HCT116 (cell line): ENCODE measurements around the gene NSUN4.

Source experiments
- MAX ChIP-seq: IDR thresholded peaks from 2 replicates; pipeline ENCODE4 v1.6.1; 2012
- POLR2A ChIP-seq: IDR thresholded peaks from 2 replicates; pipeline ENCODE4 v1.7.0; 2011; ENCODE audit warnings: borderline replicate concordance; ENCODE audit not compliant: insufficient read depth, insufficient read length; ENCODE audit errors: extremely low read depth
- POLR2AphosphoS5 ChIP-seq: IDR thresholded peaks from 2 replicates; pipeline ENCODE4 v1.6.1; 2011; ENCODE audit warnings: mild to moderate bottlenecking, low read depth, low read length, moderate library complexity
- SIN3A ChIP-seq: IDR thresholded peaks from 2 replicates; pipeline ENCODE4 v1.6.1; 2012; ENCODE audit warnings: low read depth
- SRF ChIP-seq: IDR thresholded peaks from 2 replicates; pipeline ENCODE4 v1.6.1; 2012; ENCODE audit warnings: low read depth
- ZNF274 ChIP-seq: fragments of 200-500 bp; sonication (Bioruptor generic); IDR thresholded peaks from 2 replicates; pipeline ENCODE4 v1.6.1; 2014; ENCODE audit warnings: mild to moderate bottlenecking, low read depth, low read length, inconsistent platforms
- TF ChIP-seq, protein P1 (sequence below): IDR thresholded peaks from 2 replicates; pipeline ENCODE4 v1.6.1; 2012; ENCODE audit warnings: low read depth
- TF ChIP-seq, protein P2 (sequence below), 3 experiments: fragments of 200-600 bp in 1 of 3; sonication (generic) in 1 of 3; IDR thresholded peaks in 2 of 3; conservative IDR thresholded peaks in 1 of 3; 2 replicates each; pipeline ENCODE4 v1.5.1; 2012 to 2017; ENCODE audit warnings: low read depth in 2 of 3, low read length in 2 of 3, antibody characterized with exemption in 1 of 3, borderline replicate concordance in 1 of 3, control low read depth in 1 of 3, mild to moderate bottlenecking in 1 of 3, mixed read lengths in 1 of 3, mixed run types in 1 of 3, moderate library complexity in 1 of 3; ENCODE audit not compliant: insufficient read depth in 1 of 3

DNA sequence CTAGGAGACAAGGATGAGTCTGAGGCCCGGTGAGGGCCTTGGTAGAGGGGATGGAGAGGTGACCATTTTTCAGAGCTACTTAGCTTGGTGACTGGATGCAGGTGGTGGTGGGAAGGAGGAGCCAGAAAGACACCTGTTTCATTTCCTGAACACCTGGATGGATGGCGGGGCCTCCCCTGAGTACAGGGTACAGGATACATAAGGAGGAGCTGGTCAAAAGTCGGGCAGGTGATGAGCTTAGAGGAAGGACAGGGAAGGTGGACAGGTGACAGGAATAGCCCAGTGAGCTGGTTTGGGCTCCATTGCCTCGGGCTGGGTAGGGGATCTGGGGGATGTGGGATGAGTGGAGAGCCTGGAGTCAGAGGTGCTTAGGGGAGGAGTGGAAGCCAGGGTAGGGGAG, 59.8 kb downstream of the NSUN4 start:
- no peak for TF ChIP-seq SIN3A
- TF ChIP-seq, protein P1, sequence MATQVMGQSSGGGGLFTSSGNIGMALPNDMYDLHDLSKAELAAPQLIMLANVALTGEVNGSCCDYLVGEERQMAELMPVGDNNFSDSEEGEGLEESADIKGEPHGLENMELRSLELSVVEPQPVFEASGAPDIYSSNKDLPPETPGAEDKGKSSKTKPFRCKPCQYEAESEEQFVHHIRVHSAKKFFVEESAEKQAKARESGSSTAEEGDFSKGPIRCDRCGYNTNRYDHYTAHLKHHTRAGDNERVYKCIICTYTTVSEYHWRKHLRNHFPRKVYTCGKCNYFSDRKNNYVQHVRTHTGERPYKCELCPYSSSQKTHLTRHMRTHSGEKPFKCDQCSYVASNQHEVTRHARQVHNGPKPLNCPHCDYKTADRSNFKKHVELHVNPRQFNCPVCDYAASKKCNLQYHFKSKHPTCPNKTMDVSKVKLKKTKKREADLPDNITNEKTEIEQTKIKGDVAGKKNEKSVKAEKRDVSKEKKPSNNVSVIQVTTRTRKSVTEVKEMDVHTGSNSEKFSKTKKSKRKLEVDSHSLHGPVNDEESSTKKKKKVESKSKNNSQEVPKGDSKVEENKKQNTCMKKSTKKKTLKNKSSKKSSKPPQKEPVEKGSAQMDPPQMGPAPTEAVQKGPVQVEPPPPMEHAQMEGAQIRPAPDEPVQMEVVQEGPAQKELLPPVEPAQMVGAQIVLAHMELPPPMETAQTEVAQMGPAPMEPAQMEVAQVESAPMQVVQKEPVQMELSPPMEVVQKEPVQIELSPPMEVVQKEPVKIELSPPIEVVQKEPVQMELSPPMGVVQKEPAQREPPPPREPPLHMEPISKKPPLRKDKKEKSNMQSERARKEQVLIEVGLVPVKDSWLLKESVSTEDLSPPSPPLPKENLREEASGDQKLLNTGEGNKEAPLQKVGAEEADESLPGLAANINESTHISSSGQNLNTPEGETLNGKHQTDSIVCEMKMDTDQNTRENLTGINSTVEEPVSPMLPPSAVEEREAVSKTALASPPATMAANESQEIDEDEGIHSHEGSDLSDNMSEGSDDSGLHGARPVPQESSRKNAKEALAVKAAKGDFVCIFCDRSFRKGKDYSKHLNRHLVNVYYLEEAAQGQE: no peak
- no peak for TF ChIP-seq MAX
- TF ChIP-seq POLR2A: no peak
- no peak for TF ChIP-seq POLR2AphosphoS5
- no peak for TF ChIP-seq ZNF274
- TF ChIP-seq SRF: no peak
- TF ChIP-seq, protein P2, sequence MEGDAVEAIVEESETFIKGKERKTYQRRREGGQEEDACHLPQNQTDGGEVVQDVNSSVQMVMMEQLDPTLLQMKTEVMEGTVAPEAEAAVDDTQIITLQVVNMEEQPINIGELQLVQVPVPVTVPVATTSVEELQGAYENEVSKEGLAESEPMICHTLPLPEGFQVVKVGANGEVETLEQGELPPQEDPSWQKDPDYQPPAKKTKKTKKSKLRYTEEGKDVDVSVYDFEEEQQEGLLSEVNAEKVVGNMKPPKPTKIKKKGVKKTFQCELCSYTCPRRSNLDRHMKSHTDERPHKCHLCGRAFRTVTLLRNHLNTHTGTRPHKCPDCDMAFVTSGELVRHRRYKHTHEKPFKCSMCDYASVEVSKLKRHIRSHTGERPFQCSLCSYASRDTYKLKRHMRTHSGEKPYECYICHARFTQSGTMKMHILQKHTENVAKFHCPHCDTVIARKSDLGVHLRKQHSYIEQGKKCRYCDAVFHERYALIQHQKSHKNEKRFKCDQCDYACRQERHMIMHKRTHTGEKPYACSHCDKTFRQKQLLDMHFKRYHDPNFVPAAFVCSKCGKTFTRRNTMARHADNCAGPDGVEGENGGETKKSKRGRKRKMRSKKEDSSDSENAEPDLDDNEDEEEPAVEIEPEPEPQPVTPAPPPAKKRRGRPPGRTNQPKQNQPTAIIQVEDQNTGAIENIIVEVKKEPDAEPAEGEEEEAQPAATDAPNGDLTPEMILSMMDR (IDR thresholded peaks at IDR 0.05 in 2 of 3, conservative IDR thresholded peaks at IDR 0.05 in 1 of 3; ENCODE audit: borderline replicate concordance in 1 of 3, insufficient read depth in 1 of 3, low read depth in 2 of 3, low read length in 2 of 3): no peak
